HG03064 (cell line): ENCODE measurements around the gene SCUBE2.
"Not testable (repeated sequence)": the region's sequence is repeated elsewhere in the genome, so short reads cannot be mapped to it uniquely, and the experiment has no call there.

ENCODE experiments used
- ATAC-seq: cut with Tn5 transposase; IDR thresholded peaks from one replicate; pipeline ENCODE4 v1.9.1; 2021; ENCODE audit warnings: low read depth; ENCODE audit not compliant: unreplicated experiment

Gene SCUBE2

DNA sequence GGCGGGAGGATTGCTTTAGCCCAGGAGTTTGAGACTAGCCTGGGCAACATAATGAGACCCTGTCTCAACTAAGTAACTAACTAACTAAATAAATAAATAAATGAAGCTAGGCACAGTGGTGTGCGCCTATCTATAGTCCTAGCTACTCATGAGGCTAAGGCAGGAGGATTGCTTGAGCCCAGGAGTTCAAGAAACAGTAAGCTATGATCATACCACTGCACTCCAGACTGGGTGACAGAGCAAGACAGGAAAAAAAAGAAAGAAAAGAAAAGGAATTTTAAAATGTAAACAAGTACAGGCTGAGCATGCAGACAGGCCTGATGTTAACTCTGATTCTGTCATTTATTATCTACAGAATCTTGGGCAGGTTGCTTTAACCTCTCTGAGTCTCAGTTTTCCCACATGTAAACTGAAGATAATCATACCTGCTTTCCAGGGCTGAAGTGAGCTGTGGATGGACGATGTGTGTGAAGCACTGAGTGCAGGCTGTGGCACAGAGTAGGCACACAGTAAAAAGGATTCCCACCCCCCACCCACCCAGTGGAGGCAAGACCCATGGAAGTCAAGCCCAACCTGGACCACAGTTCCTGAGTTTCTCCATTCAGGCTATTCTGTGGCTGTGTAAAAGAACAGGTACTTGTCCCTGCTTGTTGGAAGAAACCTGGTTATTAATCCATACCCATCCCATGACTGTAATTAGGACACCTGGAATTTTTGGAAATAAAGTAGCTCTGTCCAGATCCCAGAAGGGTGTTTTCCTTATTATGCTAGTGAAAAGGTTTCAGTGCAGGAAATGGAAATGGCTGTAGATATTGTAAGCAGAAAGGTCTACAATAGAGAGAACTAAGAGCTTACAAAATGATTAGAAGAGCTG, 18.7 kb upstream of the SCUBE2 start:
- ATAC-seq, result no peak

DNA sequence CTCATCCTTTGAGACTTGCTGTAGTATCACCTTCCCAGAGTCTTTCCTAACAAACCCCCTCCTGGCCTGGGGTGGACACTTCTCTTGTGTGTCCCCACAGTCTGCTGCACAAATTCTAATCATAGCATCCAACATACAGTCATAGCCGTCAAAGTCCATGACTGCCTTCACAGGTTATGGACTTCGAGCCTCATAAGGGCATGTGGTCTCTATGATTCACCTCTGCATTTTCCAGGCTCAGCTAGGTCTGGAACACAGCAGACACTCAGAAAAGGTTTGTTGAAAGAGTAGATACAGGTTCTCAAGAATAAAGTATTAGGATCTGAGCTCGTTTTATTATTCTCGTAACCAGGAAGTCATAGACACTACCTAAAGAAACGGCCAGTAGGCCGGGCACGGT, 13.2 kb upstream of the SCUBE2 start:
- no peak for ATAC-seq

DNA sequence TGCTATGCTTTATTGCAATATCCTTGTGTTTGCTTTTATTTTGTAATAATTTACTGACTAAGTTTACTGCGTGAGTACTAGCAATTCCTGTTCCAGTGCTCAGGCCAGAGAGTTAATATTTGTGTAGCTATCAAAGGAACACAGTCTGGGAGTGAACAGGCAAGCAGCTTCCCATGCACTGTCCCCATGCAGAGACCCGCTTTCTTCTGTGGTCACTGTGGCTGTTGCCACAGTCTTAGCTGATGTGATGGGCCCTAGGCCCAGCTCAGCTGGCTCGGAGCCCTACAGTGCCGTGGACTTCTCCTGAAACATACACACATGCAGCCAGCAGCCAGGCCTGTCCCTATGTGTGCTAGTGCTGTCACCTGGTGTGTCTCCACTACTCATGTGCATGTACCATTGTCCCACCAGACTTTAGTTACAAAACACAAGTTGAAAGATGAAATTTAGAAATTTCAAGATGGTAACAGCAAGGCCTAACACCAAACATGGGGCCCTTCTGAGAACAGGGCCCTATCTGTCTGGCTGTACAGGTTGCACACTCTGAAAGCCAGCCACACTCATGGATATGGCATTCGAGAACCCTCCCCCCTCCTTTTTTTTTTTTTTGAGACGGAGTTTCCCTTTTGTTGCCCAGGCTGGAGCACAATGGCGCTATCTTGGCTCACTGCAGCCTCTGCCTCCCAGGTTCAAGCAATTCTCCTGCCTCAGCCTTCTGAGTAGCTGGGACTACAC, 12.3 kb upstream of the SCUBE2 start:
- ATAC-seq, result no peak

DNA sequence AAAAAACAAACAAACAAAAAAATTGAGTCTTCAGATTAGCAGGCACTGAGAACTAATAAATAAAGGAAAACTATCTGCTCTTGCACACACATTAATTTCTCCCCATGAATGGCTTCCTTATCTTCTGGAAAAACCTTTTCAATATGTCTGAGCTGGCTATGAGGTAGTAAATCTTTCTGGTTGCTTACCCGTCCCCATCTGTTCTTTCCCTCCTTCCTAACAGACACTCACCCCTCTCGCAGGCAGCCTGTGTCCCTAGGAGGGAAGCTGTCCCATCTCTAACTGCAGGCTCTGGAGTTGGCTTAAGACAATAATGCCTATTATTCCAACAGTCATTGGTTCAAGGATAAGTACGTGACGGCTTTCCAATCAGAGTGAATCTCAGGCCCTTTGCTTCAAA, 8.2 kb upstream of the SCUBE2 start:
- no peak for ATAC-seq

DNA sequence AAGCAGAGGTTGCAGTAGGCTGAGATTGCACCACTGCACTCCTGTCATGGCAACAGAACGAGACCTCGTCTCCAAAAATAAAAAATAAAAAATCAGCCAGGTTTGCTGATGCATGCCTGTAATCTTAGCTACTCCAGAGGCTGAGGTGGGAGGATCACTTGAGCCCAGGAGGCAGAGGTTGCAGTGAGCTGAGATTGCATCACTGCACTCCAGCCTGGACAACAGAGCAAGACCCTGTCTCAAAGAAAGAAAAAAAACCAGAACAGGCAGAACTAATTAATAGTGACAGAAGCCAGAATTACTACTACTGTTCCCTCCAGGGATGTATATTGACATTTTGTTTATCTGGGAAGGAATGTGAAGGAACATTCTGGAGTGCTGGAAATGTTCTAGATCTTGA, 7.1 kb upstream of the SCUBE2 start:
- not testable (repeated sequence) for ATAC-seq

DNA sequence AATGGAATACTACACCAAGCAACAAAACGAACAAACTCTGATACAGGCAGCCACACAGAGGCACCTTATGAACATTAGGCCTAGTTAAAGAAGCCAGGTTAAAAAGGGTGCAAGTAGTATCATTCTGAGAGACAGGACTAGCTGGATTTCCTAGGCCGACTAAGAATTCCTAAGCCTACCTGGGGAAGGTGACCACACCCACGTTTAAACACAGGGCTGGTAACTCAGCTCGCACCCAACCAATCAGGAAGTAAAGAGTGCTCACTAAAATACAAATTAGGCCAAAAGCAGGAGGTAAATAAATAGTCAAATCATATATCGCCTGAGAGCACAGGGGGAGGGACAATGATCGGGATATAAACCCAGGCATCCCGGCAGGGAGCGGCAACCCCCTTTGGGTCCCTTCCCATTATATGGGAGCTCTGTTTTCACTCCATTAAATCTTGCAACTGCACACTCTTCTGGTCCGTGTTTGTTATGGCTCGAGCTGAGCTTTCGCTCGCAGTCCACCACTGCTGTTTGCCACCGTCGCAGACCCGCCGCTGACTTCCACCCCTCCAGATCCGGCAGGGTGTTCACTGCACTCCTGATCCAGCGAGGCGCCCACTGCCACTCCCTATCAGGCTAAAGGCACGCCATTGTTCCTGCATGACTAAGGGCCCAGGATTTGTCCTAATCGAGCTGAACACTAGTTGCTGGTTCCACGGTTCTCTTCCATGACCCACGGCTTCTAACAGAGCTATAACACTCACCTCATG, 6.0 kb upstream of the SCUBE2 start:
- ATAC-seq, result not testable (repeated sequence)

DNA sequence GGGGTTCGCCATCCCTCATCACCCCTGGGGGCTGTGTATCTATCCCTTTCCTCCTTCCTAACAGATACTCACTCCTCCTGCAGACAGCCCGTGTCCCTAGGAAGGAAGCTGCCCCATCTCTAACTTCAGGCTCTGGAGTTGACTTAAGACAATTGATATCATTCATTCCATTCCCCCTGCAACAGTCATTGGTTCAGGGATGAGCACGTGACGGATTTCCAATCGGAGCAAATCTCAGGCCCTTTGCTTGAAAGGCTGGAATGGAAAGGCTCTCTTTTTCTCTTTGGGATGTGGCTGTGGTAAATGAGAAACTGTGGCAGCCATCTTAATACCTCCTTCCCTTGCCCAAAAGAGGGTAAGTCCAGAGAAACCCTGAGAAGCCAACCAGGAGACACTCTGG, 5.0 kb upstream of the SCUBE2 start:
- no peak for ATAC-seq

DNA sequence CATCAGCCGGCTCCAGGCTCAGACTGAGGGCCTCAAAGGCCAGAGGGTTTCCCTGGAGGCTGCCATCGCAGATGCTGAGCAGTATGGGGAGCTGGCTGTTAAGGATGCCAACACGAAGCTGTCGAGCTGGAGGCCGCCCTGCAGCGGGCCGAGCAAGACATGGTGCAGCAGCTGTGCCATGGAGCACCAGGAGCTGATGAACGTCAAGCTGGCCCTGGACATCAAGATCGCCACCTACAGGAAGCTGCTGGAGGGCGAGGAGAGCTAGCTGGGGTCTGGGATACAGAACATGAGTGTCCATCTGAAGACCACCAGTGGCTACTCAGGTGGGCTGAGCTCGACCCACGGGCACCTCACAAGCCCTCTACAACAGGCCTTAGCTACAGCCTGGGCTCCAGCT, 4.0 kb upstream of the SCUBE2 start:
- ATAC-seq, result no peak

DNA sequence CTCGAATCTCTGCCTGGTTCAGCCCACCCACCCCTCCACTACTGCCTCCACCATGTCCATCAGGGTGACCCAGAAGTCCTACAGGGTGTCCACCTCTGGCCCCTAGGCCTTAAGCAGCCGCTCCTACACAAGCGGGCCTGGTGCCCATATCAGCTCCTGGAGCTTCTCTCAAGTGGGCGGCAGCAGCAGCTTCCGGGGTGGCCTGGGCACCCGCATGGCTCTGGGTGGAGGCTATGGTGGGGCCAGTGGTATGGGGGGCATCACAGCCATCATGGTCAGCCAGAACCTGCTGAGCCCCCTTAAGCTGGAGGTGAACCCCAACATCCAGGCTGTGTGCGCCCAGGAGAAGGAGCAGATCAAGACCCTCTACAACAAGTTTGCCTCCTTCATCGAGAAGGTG, 3.0 kb upstream of the SCUBE2 start:
- ATAC-seq, result no peak

DNA sequence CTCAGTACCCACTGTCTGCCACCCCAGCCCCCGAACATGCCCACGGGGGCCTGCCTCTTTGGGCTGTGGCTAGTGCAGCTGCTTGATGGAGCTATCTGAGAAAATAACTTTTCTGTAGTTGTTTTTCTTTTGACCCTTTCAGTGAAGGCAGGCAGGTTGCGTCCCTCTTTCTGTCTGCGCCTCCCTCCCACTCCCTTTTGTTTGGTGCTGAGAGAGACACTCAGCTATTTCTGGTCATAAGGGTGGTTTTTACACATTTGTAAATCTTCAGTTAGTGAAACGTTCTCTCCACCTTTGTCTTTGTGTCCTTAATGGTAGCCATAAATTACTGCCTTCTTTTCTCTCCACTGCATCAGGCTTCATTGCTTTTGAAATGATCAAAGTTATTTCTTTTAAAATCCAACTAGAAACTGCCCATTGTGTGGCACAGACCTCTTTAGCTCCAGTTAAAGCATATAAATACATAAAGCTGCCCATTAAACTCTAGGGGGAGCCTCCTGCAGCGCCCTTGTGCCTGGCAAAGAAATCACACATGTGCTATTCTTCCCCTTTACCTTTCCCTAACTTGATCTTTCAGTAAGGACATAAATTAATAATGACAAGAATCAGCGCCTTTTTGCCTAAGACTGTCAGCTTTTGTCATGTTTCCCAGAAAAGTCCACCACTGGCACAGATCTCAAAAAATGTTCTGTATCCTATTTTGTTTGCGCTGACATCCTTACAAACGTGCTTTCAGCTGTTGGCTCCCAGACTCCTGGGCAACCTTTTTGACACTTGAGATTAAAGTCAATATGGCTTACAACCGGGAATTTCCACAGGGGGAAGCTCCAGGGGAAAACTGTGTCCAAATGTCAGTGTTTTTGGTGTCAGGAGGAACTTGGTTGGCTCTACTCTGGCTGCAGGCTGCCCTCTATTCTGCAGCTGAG, 1.7 kb upstream of the SCUBE2 start:
- ATAC-seq, result no peak

DNA sequence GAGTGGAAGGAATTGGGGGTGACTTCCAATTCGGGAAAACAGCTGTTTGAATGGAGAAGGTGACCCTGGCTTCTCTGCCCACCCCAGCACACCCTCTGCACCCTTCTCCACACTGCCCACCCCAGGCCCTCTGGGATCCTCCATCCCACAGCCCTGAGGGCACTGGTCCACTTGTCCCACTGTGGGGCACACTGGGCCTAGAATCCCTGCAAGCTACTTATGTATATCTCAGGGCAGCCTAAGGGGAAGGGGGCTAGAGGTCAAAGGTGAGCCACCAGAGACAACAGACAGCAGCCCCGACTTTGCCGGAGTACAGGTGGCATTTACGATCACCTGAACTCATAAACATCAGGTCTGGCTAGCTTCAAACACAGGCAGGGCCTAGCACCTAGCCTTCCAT, 673 bp upstream of the SCUBE2 start:
- ATAC-seq, result no peak

DNA sequence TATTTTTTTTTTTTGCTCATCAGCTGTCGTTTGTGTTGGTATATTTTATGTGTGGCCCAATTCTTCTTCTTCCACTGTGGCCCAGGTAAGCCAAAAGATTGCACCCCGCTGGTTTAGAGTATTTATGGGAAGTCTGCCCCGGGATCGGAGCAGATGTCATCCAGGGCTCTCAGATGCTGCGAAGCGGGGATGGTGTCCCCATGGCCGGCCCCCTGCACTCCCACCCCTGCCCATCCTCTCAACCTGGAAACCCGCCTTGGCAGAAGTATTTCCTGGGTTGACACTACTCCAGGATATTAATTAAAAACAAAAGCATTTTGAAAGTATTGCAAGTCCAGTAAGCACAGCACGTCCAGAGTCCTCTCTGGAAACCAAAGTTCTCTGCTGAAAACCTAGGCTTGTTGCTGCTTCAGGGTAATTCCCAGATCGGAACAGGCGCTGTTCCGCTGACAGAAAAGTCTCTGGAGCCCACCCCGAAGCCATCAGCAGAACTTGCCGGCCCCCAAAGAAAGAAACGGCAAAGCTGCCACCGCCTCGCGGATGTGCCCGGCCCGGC, 833 bp downstream of the SCUBE2 start:
- no peak for ATAC-seq

DNA sequence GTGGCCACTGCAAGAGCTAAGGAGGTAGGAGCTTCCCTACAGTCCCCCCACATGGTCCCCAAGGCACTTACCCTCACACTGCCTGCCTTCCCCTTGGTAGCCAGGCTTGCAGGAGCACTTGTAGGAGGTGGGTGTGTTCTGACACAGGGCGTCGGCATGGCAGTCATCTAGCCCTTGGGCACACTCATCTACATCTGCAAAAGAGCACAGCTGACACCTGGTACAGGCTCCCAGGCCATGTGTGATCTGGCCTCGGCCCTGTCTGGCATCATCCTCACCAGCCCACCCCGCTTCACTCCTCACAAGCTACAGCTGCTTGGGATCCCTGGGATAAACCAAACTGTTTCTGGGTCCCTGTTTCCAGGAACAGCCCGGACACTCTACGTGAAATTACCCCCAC, 1.8 kb downstream of the SCUBE2 start:
- no peak for ATAC-seq

DNA sequence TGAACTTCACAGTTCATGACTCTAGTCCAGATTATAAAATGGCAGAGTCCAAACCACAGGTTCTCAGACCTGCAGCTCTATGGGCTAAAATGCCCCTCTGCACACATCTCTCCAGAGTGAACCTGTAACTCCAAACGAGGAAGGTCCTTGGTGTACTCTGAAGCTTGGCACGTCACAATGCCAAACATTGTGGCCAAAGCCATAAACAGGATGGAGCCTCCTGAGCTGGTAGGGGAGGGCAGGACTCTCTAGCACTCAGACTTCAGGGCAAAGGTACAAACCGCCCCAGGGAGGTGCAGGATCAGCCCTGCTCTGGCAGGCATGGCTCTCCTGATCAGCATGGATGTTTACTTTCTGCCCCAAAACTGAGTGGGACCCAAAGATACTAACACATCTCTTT, 2.3 kb downstream of the SCUBE2 start:
- ATAC-seq, result no peak

DNA sequence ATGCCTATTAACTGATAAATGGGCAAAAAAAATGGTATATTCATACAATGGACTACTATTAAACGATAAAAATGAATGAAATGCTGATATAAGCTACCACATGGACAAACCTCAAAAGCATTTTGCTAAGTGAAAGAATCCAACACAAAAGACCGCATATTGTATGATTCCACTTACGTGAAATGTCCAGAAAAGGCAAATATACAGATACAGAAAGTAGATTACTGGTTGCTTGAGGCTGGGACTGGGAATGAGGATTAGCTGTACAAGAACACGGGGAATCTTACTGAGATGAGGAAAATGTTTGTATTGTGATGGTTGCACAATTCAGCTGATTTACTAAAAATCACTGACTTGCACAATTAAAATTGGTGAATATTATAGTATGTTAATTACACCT, 8.8 kb downstream of the SCUBE2 start:
- ATAC-seq, result no peak

DNA sequence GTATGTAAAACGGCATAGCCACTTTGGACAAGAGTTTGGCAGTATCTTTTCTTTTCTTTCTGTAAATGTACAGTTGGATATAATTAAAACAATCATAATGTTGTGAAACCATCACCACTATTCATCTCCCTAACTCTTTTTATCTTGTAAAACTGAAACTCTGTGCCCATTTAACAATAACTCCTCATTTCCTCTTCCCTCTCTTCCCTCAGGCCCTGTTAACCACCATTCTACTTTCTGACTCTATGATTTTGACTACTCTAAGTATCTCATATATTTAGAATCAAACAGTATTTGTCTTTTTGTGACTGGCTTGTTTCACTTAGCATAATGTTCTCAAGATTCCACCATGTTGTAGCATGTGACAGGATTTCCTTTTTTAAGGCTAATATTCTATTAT, 10.2 kb downstream of the SCUBE2 start:
- no peak for ATAC-seq

DNA sequence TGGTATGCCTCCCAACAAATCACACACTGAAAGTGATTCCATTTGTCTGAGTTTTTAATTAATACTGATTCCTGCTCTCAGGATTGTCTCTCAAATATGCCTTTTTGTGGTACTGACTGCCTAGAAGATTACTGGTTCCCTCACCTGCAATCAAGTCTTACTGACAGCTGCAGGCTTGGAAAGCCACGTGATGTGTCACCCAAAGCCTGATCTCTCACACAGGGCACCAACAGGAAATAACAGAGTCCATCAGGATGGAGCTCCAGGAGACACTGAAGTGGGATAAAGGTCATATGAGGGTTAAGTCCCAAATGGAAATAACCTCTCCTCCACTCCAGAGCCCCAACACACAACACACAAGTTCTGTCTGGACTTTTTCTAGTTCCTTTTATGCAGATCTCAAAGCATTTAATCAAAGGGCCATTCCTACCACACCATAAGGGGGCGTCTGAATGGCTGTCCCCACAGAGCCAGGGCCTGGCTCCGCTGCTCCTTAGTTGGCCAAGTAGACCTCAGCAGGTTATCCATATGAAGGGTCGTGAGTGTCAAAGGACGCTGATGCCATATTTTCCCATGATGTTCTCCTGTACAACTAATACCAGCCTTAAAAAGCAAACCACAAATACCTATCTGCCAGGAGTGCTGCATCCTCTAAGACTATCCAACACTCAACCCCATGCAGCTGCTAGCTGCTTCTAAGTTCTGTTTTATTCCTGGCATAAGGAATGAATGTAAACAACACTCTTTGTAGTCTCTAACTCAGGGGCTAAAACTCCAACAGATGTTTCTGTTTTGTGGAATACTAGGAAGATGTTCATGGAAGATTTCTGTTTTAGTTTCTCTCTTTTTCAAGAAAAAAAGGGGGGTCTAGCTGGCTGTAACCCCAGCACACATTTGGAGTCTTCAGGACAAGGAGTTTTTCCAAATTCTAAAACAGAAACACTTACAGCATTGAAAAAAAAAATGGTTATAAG, 13.0 kb downstream of the SCUBE2 start:
- no peak for ATAC-seq

DNA sequence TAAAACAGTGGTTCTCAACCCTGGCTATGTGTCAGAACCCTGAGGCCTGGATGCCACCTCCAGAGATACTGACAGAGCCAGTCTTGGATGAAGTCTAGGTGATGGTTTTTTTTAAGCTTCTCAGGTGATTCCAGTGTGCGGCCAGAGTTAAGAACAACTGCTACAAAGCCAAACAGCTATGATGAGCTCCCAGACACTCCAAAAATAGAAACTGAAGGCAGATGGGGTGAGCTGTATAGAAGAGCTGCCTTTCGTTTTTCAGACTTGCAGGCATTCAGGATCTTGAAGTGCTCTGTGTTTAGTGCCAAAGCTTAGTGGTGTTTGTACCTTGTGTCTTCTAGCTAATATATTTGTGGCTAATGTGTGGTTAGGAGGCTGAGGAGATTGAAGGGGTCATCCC, 14.2 kb downstream of the SCUBE2 start:
- no peak for ATAC-seq

DNA sequence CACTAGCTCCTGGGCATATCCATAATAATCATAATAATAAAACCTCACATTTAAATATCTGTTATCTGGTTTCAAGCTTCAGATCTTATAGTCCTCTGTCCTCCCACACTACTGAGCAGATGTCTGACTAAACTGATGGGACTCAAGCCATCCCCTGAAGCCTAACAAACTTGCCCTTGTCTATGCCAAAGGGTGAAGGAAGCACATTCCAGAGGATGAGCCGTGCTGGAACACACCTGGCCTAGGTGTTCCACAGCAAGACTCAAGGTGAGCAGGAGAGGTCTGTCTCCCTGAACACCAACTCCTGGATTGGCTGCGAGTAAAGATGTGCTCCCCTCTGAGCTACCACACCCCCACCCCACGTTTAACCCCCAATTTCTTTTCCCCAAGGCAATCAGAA, 14.7 kb downstream of the SCUBE2 start:
- ATAC-seq, result no peak
